Esophagus (tissue), 2 donors: ENCODE data around the gene ZNF652. TPM values are rescaled to one million over a fixed set of nuclear protein-coding genes. Genes with fewer than 3 reads are reported as not detected.

Experiments
- H3K27ac ChIP-seq, 2 donors: one replicate each; pipeline ENCODE4 v1.5.1; 2013; ENCODE audit warnings: low read depth in 2 of 2, mild to moderate bottlenecking in 2 of 2, inconsistent platforms in 1 of 2, low read length in 1 of 2, moderate library complexity in 1 of 2
- H3K27me3 ChIP-seq, 2 donors: one replicate each; pipeline ENCODE4 v1.6.1; 2013; ENCODE audit warnings: low read length in 2 of 2, control low read depth in 1 of 2, mild to moderate bottlenecking in 1 of 2; ENCODE audit not compliant: insufficient read depth in 2 of 2, control insufficient read depth in 1 of 2
- H3K36me3 ChIP-seq, 2 donors: one replicate each; pipeline ENCODE4 v1.6.1; 2013; ENCODE audit warnings: low read length in 1 of 2; ENCODE audit not compliant: control insufficient read depth in 2 of 2, insufficient read depth in 2 of 2
- H3K4me1 ChIP-seq, 2 donors: one replicate each; pipeline ENCODE4 v1.6.1; 2013; ENCODE audit warnings: low read length in 1 of 2; ENCODE audit not compliant: control insufficient read depth in 2 of 2, insufficient read depth in 2 of 2
- H3K4me3 ChIP-seq, 2 donors: one replicate each; pipeline ENCODE4 v1.5.1; 2013; ENCODE audit warnings: low read length in 2 of 2, mild to moderate bottlenecking in 2 of 2, low read depth in 1 of 2, moderate library complexity in 1 of 2
- H3K9me3 ChIP-seq, 2 donors: one replicate each; pipeline ENCODE4 v1.6.1; 2013; ENCODE audit warnings: mild to moderate bottlenecking in 2 of 2, low read depth in 1 of 2, low read length in 1 of 2, moderate library complexity in 1 of 2; ENCODE audit not compliant: control insufficient read depth in 2 of 2, insufficient read depth in 1 of 2
- WGBS, 2 donors: extraction: QIAGEN DNeasy Blood & Tissue Kit; methylation state at CpG; one replicate each; pipeline ENCODE4 v1.1.7; 2013; 5-methylcytosine and 5-hydroxymethylcytosine counted together
- polyA plus RNA-seq, 2 donors: library from polyadenylated mRNA; stranded (reverse); fragments of 200-250 nt; gene quantifications; one replicate each; pipeline ENCODE4 v1.2.3, GENCODE V29; 2013
- donor health status: healthy with polysubstance abuse.
- donor health status: Bipolar disorder and iron deficiency.

The ZNF652 gene
- polyA plus RNA-seq, 2 donors, result 6.5 to 18.5 TPM

DNA sequence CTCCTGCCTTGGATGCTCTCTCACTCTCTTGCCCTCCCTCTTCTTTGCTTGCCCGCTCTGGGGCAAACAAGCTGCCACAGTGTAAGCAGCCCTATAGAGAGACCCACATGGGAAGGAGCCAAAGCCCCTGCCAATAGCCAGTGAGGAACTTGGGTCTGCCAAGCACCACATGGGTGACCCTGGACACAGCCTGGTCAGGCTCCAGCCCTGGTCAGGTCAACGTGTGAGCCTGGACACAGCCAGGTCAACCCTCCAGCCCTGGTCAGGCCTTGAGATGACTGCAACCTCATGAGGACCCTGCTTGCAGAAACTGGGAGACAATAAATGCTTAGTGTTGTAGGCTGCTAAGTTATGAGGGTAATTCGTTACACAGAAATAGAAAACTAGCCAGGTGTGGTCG is 117.2 kb downstream of the ZNF652 start:
- 93 to 94% methylated on average over 4 of the region's 4 CpGs for WGBS, 2 donors
- Histone ChIP-seq H3K9me3 (no peaks in the 10 kb centered on the region), H3K27me3 (no peaks in the 10 kb centered on the region), H3K27ac (no peak overlapping the region), H3K36me3 (no peaks in the 10 kb centered on the region), H3K4me3 (no peak overlapping the region), H3K4me1 (no peaks in the 10 kb centered on the region)

Other genes starting within 250 kb of the ZNF652 start
- gene B4GALNT2, start 229.5 kb downstream of the ZNF652 start, polyA plus RNA-seq, result under 1 TPM; 0.02 to 0.06 TPM
- 1 to 10 TPM in 1 of 2 donors, under 1 TPM in 1; 0.86 to 1.3 TPM for gene GNGT2, start 151.7 kb downstream of the ZNF652 start, polyA plus RNA-seq
- gene ABI3, start 151.5 kb downstream of the ZNF652 start, polyA plus RNA-seq, result 1 to 10 TPM; 2.4 to 4.1 TPM
- under 1 TPM; 0.05 to 0.06 TPM for gene PHOSPHO1, start 131.5 kb downstream of the ZNF652 start, polyA plus RNA-seq
- 100 to 1,000 TPM in 1 of 2 donors, 10 to 100 TPM in 1; 53.6 to 164 TPM for gene PHB1, start 52.6 kb upstream of the ZNF652 start, polyA plus RNA-seq
- gene NGFR, start 133.0 kb upstream of the ZNF652 start, polyA plus RNA-seq, result 1 to 10 TPM; 2.0 to 5.6 TPM
- gene NXPH3, start 213.6 kb upstream of the ZNF652 start, polyA plus RNA-seq, result 1 to 10 TPM in 1 of 2 donors, under 1 TPM in 1; 0.69 to 2.2 TPM